Measurements from ENCODE around the gene FAM25A. TPM values are rescaled to one million over a fixed set of nuclear protein-coding genes. Genes with fewer than 3 reads are reported as not detected.
"Not testable (repeated sequence)": the region's sequence is repeated elsewhere in the genome, so short reads cannot be mapped to it uniquely, and the experiment has no call there.

FAM25A gene
- total RNA-seq, 2 donors from 2014 or later: not detected

GRCh38 chr10:87009134-87009696 is 10.9 kb upstream of the FAM25A start:
- ATAC-seq (ENCODE audit: insufficient number of reproducible peaks, low FRiP score, low read depth); H3K27ac ChIP-seq; H3K36me3 ChIP-seq; DNase-seq (ENCODE audit: low spot score); H3K4me3 ChIP-seq; H3K9me3 ChIP-seq; H3K27me3 ChIP-seq (replicated peaks; ENCODE audit: insufficient read depth); H3K4me1 ChIP-seq (ENCODE audit: control insufficient read depth in 1 of 2, low read depth in 2 of 2): not testable (repeated sequence)

GRCh38 chr10:87013528-87013927 is 6.6 kb upstream of the FAM25A start:
- H3K27ac ChIP-seq; H3K4me3 ChIP-seq; DNase-seq (ENCODE audit: low spot score); H3K9me3 ChIP-seq; H3K27me3 ChIP-seq (replicated peaks; ENCODE audit: insufficient read depth); H3K4me1 ChIP-seq (ENCODE audit: control insufficient read depth in 1 of 2, low read depth in 2 of 2); ATAC-seq (ENCODE audit: insufficient number of reproducible peaks, low FRiP score, low read depth); H3K36me3 ChIP-seq: not testable (repeated sequence)

GRCh38 chr10:87014986-87015716 is 4.9 kb upstream of the FAM25A start:
- not testable (repeated sequence) for H3K4me3 ChIP-seq; H3K27ac ChIP-seq; H3K4me1 ChIP-seq (ENCODE audit: control insufficient read depth in 1 of 2, low read depth in 2 of 2); H3K9me3 ChIP-seq; DNase-seq (ENCODE audit: low spot score); H3K27me3 ChIP-seq (replicated peaks; ENCODE audit: insufficient read depth); H3K36me3 ChIP-seq; ATAC-seq (ENCODE audit: insufficient number of reproducible peaks, low FRiP score, low read depth)

GRCh38 chr10:87018127-87018526 is 2.0 kb upstream of the FAM25A start:
- H3K36me3 ChIP-seq; ATAC-seq (ENCODE audit: insufficient number of reproducible peaks, low FRiP score, low read depth); H3K9me3 ChIP-seq; H3K27ac ChIP-seq; H3K4me1 ChIP-seq (ENCODE audit: control insufficient read depth in 1 of 2, low read depth in 2 of 2); H3K27me3 ChIP-seq (replicated peaks; ENCODE audit: insufficient read depth); H3K4me3 ChIP-seq; DNase-seq (ENCODE audit: low spot score): not testable (repeated sequence)

- not testable (repeated sequence) for H3K4me3 ChIP-seq; H3K27me3 ChIP-seq (replicated peaks; ENCODE audit: insufficient read depth); H3K36me3 ChIP-seq; H3K9me3 ChIP-seq; ATAC-seq (ENCODE audit: insufficient number of reproducible peaks, low FRiP score, low read depth); H3K27ac ChIP-seq; DNase-seq (ENCODE audit: low spot score); H3K4me1 ChIP-seq (ENCODE audit: control insufficient read depth in 1 of 2, low read depth in 2 of 2)
Measured at GRCh38 chr10:87019066-87019465, 1.0 kb upstream of the FAM25A start.

- DNase-seq (ENCODE audit: low spot score); H3K4me1 ChIP-seq (ENCODE audit: control insufficient read depth in 1 of 2, low read depth in 2 of 2); H3K27ac ChIP-seq; ATAC-seq (ENCODE audit: insufficient number of reproducible peaks, low FRiP score, low read depth); H3K27me3 ChIP-seq (replicated peaks; ENCODE audit: insufficient read depth); H3K9me3 ChIP-seq; H3K4me3 ChIP-seq; H3K36me3 ChIP-seq: not testable (repeated sequence)
Measured at GRCh38 chr10:87019504-87019903, 590 bp upstream of the FAM25A start.

- not testable (repeated sequence) for H3K27me3 ChIP-seq (replicated peaks; ENCODE audit: insufficient read depth); H3K4me3 ChIP-seq; ATAC-seq (ENCODE audit: insufficient number of reproducible peaks, low FRiP score, low read depth); H3K4me1 ChIP-seq (ENCODE audit: control insufficient read depth in 1 of 2, low read depth in 2 of 2); DNase-seq (ENCODE audit: low spot score); H3K27ac ChIP-seq; H3K9me3 ChIP-seq; H3K36me3 ChIP-seq
Measured at GRCh38 chr10:87025285-87025958, 5.3 kb downstream of the FAM25A start.

GRCh38 chr10:87026747-87027508 is 6.8 kb downstream of the FAM25A start:
- ATAC-seq (ENCODE audit: insufficient number of reproducible peaks, low FRiP score, low read depth); H3K4me3 ChIP-seq; H3K36me3 ChIP-seq; H3K27ac ChIP-seq; H3K4me1 ChIP-seq (ENCODE audit: control insufficient read depth in 1 of 2, low read depth in 2 of 2); H3K27me3 ChIP-seq (replicated peaks; ENCODE audit: insufficient read depth); DNase-seq (ENCODE audit: low spot score); H3K9me3 ChIP-seq: not testable (repeated sequence)

GRCh38 chr10:87030419-87030818 is 10.3 kb downstream of the FAM25A start:
- ATAC-seq (ENCODE audit: insufficient number of reproducible peaks, low FRiP score, low read depth); H3K27me3 ChIP-seq (replicated peaks; ENCODE audit: insufficient read depth); H3K9me3 ChIP-seq; H3K4me1 ChIP-seq (ENCODE audit: control insufficient read depth in 1 of 2, low read depth in 2 of 2); DNase-seq (ENCODE audit: low spot score); H3K36me3 ChIP-seq; H3K4me3 ChIP-seq; H3K27ac ChIP-seq: not testable (repeated sequence)
